ENCODE measurements around the gene KRTAP3-3.

DNA sequence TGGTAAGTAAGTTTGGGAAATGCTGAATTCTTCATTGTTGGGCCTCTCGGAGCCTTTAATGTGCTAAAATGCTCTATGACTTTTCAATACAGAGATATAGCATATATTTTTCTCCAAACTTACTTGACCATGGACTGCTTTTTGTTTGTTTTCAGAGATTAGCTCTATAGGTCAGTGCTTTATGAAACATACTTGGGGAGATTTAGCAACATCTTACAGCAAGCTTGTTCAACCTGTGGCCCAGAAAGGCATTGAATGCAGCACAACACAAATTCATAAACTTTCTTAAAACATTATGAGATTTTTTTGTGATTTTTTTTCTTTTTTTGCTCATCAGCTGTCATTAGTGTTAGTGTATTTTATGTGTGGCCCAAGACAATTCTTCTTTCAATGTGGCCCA, 16.0 kb upstream of the KRTAP3-3 start:
- TF ChIP-seq ZNF274 (IDR thresholded peaks at IDR 0.05; ENCODE audit: low read depth, low read length), result no peak
- TF ChIP-seq YY1 (IDR thresholded peaks at IDR 0.05; ENCODE audit: insufficient read depth, insufficient read length), result no peak
